ENCODE measurements around the gene STARD3NL. TPM values are rescaled to one million over a fixed set of nuclear protein-coding genes. Genes with fewer than 3 reads are reported as not detected.
A peak's percentile ranks its signal among the peaks of the same experiment; 100 is the strongest.

Gene STARD3NL
- total and polyA plus RNA-seq, 2 of the 4 experiments (the other 2 are of a cell fraction): 51.6 to 69.7 TPM

DNA sequence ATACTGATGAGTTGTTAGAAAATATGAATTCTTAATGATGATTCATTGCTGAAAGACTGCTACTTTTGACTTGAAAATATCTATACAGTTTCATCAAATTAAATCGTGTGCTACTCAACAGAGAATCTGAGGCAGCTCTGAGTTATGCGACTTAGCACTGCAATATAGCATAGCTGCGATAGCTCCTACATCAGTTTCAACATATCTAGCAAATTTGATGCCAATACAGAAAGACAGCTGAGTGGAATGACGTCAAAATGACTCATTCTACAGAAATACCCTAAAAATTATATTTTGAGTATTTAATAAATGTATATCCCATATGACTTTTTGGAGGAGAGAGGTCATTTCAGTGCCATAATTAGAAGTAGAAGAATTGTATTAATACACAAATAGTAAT is 96.4 kb downstream of the STARD3NL start:
- Histone ChIP-seq H3K4me2 (ENCODE audit: low read depth, low read length) (no peak overlapping the region), H3K4me1 (ENCODE audit: control insufficient read depth, insufficient read depth, low read length) (no peaks in the 10 kb centered on the region), H3K18ac (ENCODE audit: low read depth, low read length) (no peak overlapping the region), H4K5ac (ENCODE audit: low read depth, low read length) (no peak overlapping the region), H4K91ac (ENCODE audit: insufficient read depth, low read depth, low read length) (no peak overlapping the region), H3K4me3 (ENCODE audit: insufficient read depth, low read depth, low read length) (no peak overlapping the region), H3K9me1 (ENCODE audit: insufficient read depth, low read length) (no peaks in the 10 kb centered on the region), H3K4ac (ENCODE audit: low read depth, low read length) (no peak overlapping the region), H2BK5ac (ENCODE audit: low read depth, low read length, poor library complexity, severe bottlenecking) (no peak overlapping the region), H3K56ac (ENCODE audit: extremely low read depth, insufficient read depth, low read length) (no peak overlapping the region), H3K9me3 (ENCODE audit: control insufficient read depth, insufficient read depth, low read length) (no peaks in the 10 kb centered on the region), H3K79me1 (ENCODE audit: low read depth in 1 of 2, low read length in 2 of 2) (no peaks in the 10 kb centered on the region), H2AK5ac (ENCODE audit: low read depth, low read length) (no peak overlapping the region), H2BK20ac (ENCODE audit: low read depth, low read length) (no peak overlapping the region), H2AK9ac (replicated peaks; ENCODE audit: low read depth, low read length, poor library complexity) (no peak overlapping the region), H4K8ac (ENCODE audit: low read depth in 2 of 2, low read length in 2 of 2) (no peak overlapping the region), H3K14ac (replicated peaks; ENCODE audit: low read depth, low read length) (no peak overlapping the region), H3K36me3 (ENCODE audit: control insufficient read depth, insufficient read depth, low read length) (no peaks in the 10 kb centered on the region), H2BK120ac (ENCODE audit: low read depth, low read length) (no peak overlapping the region), H2BK15ac (ENCODE audit: low read depth, low read length) (no peak overlapping the region), H2AFZ (replicated peaks; ENCODE audit: low read length, poor library complexity) (no peak overlapping the region), H3K27me3 (ENCODE audit: control insufficient read depth, insufficient read depth, low read length) (no peaks in the 10 kb centered on the region), H3K9ac (ENCODE audit: low read depth, low read length) (no peak overlapping the region), H4K20me1 (ENCODE audit: insufficient read depth, low read length) (no peaks in the 10 kb centered on the region), H3K27ac (ENCODE audit: insufficient read depth, low read length) (no peak overlapping the region), H3K23ac (ENCODE audit: low read depth, low read length) (no peak overlapping the region)
- POLR2A ChIA-PET (ENCODE audit: unreplicated experiment): no interaction called here
- no CpG with 5 or more reads among the region's 4 CpGs for WGBS, 2 experiments (ENCODE audit: extremely low coverage in 2 of 2, insufficient read length in 1 of 2)
- in situ Hi-C loops (cut with MboI; ENCODE audit: low sequenced_read_pairs): no loop called here
- dilution Hi-C loops (cut with HindIII; ENCODE audit: low sequenced_read_pairs, unreplicated experiment): no loop called here
- intact Hi-C loops (cut with micrococcal nuclease): no loop called here
- CTCF ChIA-PET: no interaction called here
- peak; percentile 7 for DNase-seq
- no peak for ATAC-seq (ENCODE audit: low read depth)
- TF ChIP-seq MXI1 (IDR thresholded peaks at IDR 0.05; ENCODE audit: borderline replicate concordance, low read depth, low read length) (no peak), MAFK (IDR thresholded peaks at IDR 0.05; ENCODE audit: low read depth, low read length) (no peak), RAD21 (IDR thresholded peaks at IDR 0.05; ENCODE audit: low read length) (no peak), RFX5 (IDR thresholded peaks at IDR 0.05; ENCODE audit: low read depth, low read length) (no peak), MAZ (IDR thresholded peaks at IDR 0.05; ENCODE audit: borderline replicate concordance, low read depth, low read length) (no peak), USF2 (IDR thresholded peaks at IDR 0.05; ENCODE audit: low read depth, low read length) (no peak), RCOR1 (IDR thresholded peaks at IDR 0.05; ENCODE audit: insufficient replicate concordance, low read length) (no peak), FOS (IDR thresholded peaks at IDR 0.05; ENCODE audit: low read depth, low read length) (no peak), CHD1 (IDR thresholded peaks at IDR 0.05; ENCODE audit: low read depth, low read length) (no peak), SMC3 (IDR thresholded peaks at IDR 0.05; ENCODE audit: low read depth, low read length) (no peak), POLR2A (IDR thresholded peaks at IDR 0.05; ENCODE audit: low read depth, low read length) (no peak), ELK1 (IDR thresholded peaks at IDR 0.05; ENCODE audit: borderline replicate concordance, low read depth, low read length) (no peak), NFE2L2 (IDR thresholded peaks at IDR 0.05; ENCODE audit: low read depth, low read length) (no peak), CEBPB (IDR thresholded peaks at IDR 0.05; ENCODE audit: low read depth, low read length) (no peak), BHLHE40 (IDR thresholded peaks at IDR 0.05; ENCODE audit: low read depth, low read length) (no peak)
- TF ChIP-seq, protein P1, sequence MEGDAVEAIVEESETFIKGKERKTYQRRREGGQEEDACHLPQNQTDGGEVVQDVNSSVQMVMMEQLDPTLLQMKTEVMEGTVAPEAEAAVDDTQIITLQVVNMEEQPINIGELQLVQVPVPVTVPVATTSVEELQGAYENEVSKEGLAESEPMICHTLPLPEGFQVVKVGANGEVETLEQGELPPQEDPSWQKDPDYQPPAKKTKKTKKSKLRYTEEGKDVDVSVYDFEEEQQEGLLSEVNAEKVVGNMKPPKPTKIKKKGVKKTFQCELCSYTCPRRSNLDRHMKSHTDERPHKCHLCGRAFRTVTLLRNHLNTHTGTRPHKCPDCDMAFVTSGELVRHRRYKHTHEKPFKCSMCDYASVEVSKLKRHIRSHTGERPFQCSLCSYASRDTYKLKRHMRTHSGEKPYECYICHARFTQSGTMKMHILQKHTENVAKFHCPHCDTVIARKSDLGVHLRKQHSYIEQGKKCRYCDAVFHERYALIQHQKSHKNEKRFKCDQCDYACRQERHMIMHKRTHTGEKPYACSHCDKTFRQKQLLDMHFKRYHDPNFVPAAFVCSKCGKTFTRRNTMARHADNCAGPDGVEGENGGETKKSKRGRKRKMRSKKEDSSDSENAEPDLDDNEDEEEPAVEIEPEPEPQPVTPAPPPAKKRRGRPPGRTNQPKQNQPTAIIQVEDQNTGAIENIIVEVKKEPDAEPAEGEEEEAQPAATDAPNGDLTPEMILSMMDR (conservative IDR thresholded peaks at IDR 0.05; ENCODE audit: low read depth, low read length): no peak
- BruUV-seq (replicated peaks): no TSS peak

All from IMR-90 (cell line).